NCI-H526 treated with DMSO at 0.1 percent for 48 hours (cell line): Measurements from ENCODE around the gene ARID1A.
"Not testable (repeated sequence)": the region's sequence is repeated elsewhere in the genome, so short reads cannot be mapped to it uniquely, and the experiment has no call there.

Experiments used
- DNase-seq: peaks from one replicate; lab custom pipeline; 2025; lab: John Stamatoyannopoulos, UW

ARID1A gene

GRCh38 chr1:26697978-26698849 is 2.4 kb downstream of the ARID1A start:
- peak; percentile 83 for DNase-seq

- DNase-seq: no peak
Observed at GRCh38 chr1:26700711-26701110, 4.9 kb downstream of the ARID1A start.

DNA sequence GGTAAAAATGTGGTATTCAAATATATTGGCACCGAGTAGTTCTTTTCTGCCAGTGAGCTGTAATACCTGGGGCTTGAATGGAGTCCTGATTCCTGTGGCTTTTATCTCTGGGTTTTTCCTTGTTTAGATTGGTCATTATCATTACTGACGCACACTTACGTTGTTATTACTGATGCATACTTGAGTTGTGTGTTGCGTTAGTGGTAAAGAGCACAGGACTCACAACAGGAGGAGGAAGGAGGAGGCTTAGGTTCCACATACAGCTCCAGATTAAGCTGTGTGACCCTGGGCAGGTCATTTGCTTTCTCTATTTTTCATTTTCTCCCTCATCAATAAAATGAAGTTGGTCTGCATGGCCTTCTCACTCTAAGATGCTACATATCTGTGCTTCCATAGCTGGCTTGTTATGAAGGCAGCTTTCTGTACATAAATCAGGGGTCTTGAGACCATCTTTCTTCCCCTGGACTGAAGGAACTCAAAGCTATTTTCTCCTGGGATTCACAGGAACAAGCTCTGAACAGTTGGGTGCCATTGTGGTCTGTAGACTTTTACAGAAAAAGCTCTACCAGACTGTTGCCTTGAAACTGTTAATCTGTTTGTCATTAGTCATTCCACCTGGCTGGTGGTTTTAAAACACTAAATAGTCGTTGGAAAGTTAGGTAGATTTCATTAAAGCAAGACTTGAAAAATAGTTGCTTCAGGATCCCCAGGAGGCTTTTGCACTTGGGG is 5.6 kb downstream of the ARID1A start:
- DNase-seq: peak; percentile 43

GRCh38 chr1:26701995-26702679 is 6.3 kb downstream of the ARID1A start:
- DNase-seq: no peak

DNA sequence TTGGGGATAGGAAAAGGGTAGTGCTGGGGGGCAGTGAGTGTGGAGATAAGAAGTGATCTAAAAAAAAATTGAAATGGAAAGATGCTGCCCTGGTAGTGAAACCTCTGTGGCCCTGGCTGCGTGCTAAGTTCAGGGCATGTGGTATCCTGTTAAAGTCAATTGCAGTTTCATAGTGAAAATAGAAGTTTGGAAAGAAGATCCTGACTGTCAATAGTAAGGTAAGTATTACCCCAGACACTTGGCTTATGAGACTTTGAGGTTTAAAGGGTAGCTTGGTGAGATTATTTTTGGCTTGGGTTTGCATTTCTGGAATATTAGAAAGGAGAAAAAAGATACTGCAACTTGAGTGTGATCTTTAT is 6.8 kb downstream of the ARID1A start:
- DNase-seq: no peak

- no peak for DNase-seq
Observed at GRCh38 chr1:26703478-26703877, 7.7 kb downstream of the ARID1A start.

GRCh38 chr1:26704629-26705028 is 8.8 kb downstream of the ARID1A start:
- DNase-seq: no peak

- DNase-seq: not testable (repeated sequence)
Observed at GRCh38 chr1:26705227-26705626, 9.4 kb downstream of the ARID1A start.

DNA sequence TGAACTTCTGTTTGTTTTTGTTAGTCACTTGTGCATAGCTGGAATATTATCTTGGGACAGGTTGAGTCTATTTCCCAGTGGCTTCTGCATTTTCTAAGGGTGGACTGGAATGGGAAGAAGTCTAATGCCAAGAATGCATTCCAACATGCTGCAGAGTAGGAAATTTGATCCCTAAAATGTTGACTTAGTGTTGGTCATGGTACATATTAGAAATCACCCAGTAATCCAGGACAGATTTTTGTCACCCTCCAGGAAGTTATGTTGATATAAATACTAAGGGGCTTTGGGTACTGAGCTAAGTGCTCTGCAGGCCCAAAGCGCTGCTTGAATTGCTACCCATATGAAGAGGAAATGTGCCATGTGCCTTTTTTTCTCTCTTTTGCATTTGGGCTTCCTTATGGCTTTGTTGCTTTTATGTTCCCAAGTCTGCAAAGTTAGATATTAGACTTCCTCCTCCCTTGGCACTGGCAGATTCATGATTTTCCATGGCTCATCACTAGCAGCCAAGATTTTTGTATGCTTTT is 10.0 kb downstream of the ARID1A start:
- no peak for DNase-seq

DNA sequence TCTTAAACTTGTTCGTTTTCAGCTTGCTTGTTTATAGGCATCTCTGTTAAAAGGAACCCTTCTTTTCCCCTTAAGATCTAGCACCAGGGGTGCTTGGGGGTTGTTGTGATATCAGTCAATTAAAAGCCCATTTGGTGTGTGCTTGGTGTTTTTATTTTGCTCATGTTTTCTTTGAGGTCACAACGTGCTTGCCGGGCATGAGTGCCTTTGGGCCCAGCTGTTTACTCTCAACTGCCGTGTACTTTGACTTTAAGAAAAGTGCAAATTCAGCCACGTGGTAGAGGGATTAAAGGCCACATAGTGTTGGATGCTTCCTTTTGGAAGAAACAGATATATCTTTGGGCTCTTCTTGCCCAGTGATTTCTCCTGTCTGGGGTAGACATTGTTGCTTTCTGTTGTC is 10.5 kb downstream of the ARID1A start:
- DNase-seq: no peak

DNA sequence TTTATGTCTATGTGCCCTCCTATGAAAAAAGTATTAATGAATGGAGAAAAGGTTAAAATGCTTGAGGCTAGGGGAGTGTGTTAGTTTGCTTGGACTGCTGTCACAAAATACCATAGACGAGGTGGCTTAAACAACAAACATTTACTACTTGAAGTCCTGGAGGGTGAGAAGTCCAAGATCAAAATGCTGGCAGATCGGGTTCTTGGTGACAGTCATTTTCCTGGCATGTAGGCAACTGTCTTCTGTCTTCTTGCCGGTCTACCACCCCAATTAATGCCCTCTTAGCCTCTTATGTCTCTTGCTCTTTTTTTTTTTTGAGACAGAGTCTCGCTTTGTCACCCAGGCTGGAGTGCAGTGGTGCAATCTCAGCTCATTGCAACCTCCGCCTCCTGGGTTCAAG is 15.0 kb downstream of the ARID1A start:
- DNase-seq: no peak

- no peak for DNase-seq
Observed at GRCh38 chr1:26711777-26712176, 16.0 kb downstream of the ARID1A start.

GRCh38 chr1:26717017-26717491 is 21.2 kb downstream of the ARID1A start:
- DNase-seq: no peak

- no peak for DNase-seq
Observed at GRCh38 chr1:26719205-26719604, 23.4 kb downstream of the ARID1A start.

DNA sequence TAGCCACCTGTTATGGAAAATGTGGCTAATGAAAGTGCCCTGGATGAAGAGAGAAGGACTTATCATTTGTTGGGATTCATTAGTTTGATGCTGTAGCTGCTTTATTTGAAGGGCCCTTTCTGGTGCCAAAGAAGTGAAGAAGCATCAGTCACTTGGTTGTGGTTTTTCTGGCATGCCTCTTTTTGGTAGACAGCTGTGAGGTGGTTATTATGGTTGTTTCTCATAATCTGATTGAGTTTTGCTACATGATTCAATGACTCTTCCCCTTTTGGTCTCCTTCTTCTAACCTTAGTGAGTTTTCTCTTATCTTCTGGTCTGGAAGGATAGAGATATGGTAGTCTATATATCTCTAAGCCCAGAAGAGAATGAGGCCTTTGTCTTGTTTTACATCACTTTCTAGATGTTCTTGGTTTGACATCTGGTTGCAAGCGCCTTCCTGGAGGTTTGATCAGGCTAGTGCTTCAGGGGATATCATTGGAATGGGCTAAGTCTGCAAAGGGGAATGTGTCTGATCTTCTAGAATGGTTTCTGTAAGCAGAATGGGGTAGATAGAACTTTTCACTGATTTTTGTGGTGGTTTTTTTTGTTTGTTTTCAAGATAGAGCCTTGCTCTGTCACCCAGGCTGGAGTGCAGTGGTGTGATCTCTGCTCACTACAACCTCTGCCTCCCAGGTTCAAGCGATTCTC is 26.0 kb downstream of the ARID1A start:
- no peak for DNase-seq

DNA sequence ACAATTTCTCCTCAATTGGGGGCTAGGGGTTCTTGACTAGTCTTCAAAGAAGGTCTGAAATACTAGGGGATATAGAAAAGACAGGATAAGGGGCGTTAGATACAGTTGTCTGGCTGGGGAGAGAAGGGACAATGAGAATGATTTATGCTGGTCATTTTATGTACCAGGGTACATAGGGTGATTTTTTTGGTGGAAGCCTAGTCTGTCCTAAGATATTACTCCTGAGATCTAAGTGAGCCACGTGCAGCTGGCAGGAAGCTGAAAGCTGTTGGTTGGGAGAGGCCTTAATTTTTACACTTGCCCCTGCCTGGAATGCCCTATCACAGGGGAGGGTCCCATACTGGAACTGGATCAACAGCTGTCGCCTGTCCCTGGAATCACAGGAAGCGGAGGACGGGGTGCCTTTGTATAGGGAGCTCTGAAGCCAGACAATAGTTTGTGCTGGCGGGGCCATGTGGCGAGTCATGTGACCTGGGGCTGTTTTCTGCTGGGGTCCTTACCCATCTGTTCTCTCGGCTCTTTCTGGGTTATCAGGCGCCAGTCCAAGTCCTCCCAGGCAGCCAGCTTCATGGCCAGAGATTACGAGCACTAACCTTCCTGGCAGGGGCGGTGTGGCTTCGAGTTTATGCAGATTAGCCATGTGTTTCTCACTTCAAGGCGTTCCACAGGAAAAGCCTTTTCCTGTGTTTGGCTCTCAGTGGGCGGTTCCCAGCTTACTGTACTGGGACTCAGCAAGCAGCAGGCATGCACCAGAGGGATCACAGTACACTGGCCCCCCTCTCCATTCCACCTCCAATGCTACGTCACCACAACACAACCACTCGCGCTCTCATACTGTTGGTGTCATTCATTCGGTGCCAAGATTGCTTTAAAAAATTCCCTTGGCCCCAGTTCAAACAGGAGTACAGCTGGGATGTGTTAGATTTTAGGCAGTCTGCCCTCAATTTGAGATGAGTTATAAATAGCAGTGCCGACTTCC is 27.5 kb downstream of the ARID1A start:
- DNase-seq: no peak

- no peak for DNase-seq
Observed at GRCh38 chr1:26724118-26724517, 28.3 kb downstream of the ARID1A start.

DNA sequence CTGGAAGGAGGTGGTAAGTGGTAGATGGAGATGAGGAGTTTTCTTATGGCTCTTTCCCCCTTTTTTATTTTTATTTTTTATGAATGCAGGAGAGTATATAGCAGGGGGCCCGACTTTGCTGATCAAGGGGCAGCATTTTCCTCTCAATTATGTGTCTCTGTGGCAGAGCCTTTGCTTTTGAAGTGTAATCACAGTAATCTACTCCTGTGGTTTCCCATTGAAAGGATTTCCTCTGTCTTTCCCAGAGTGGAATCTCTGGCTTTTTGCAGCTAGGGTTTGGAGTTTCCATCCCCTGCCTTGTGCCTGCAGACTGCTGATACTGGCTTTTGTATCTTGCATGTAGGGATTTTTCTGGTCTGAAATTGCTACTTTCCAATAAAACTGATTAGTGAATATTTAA is 29.1 kb downstream of the ARID1A start:
- DNase-seq: no peak

DNA sequence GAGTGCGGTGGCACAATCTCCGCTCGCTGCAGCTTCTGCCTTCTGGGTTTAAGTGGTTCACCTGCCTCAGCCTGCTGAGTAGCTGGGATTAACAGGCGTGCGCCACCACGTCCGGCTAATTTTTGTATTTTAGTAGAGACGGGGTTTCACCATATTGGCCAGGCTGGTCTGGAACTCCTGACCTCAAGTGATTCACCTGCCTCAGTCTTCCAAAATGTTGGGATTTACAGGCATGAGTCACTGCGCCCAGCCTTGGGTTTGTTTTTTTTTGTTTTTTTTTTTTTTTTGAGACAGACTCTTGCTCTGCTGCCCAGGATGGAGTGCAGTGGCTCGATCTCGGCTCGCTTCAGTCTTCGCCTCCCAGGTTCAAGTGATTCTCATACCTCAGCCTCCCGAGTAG is 30.1 kb downstream of the ARID1A start:
- not testable (repeated sequence) for DNase-seq

GRCh38 chr1:26726784-26727183 is 31.0 kb downstream of the ARID1A start:
- no peak for DNase-seq

GRCh38 chr1:26727476-26727875 is 31.7 kb downstream of the ARID1A start:
- DNase-seq: no peak
